Keratinocyte (primary cell): ENCODE results near the gene ANKRD17. TPM values are rescaled to one million over a fixed set of nuclear protein-coding genes. Genes with fewer than 3 reads are reported as not detected.

ENCODE experiments used
- DNase-seq: peaks from one replicate; pipeline ENCODE4 v3.0.0-alpha.2; 2011; ENCODE audit warnings: low read depth, missing footprints, low spot score
- FAIRE-seq: peaks from 2 replicates; lab custom pipeline; 2011; peaks lifted over from hg19 to GRCh38; lab: Jason Lieb, UNC
- H2AFZ ChIP-seq: 2 replicates; pipeline ENCODE4 v1.6.0; 2012; ENCODE audit warnings: low read length, control low read depth, inconsistent platforms; ENCODE audit not compliant: control insufficient read depth
- H3K27ac ChIP-seq: 2 replicates; pipeline ENCODE4 v1.5.1; 2011; ENCODE audit warnings: low read length; ENCODE audit not compliant: control insufficient read depth, insufficient read depth
- H3K27me3 ChIP-seq: 3 replicates; pipeline ENCODE4 v1.6.0; 2011; ENCODE audit warnings: low read length; ENCODE audit not compliant: control insufficient read depth, insufficient read depth; ENCODE audit errors: extremely low read depth
- H3K36me3 ChIP-seq, 2 experiments: 2 replicates in 1 of 2; 3 replicates in 1 of 2; pipeline ENCODE4 v1.5.1; 2011; ENCODE audit warnings: low read length in 2 of 2, mild to moderate bottlenecking in 1 of 2; ENCODE audit not compliant: control insufficient read depth in 2 of 2, insufficient read depth in 2 of 2; ENCODE audit errors: extremely low read depth in 1 of 2
- H3K4me1 ChIP-seq: 3 replicates; pipeline ENCODE4 v1.5.1; 2011; ENCODE audit warnings: low read length; ENCODE audit not compliant: control insufficient read depth, insufficient read depth; ENCODE audit errors: extremely low read depth
- H3K4me2 ChIP-seq: 3 replicates; pipeline ENCODE4 v1.6.0; 2011; ENCODE audit warnings: low read depth, low read length; ENCODE audit not compliant: control insufficient read depth, insufficient read depth; ENCODE audit errors: extremely low read depth
- H3K4me3 ChIP-seq, 3 experiments: fragments of 200-600 bp in 1 of 3; sonication (generic) in 1 of 3; 2 replicates in 2 of 3; 3 replicates in 1 of 3; pipeline ENCODE4 v1.5.1; 2011 to 2016; ENCODE audit warnings: low read length in 3 of 3, mild to moderate bottlenecking in 3 of 3, control low read depth in 2 of 3, inconsistent platforms in 1 of 3, low read depth in 1 of 3, mixed read lengths in 1 of 3, mixed run types in 1 of 3, moderate library complexity in 1 of 3; ENCODE audit not compliant: control insufficient read depth in 2 of 3, insufficient read depth in 2 of 3; ENCODE audit errors: extremely low read depth in 1 of 3
- H3K79me2 ChIP-seq: 2 replicates; pipeline ENCODE4 v1.6.0; 2012; ENCODE audit warnings: low read length; ENCODE audit not compliant: control insufficient read depth, insufficient read depth
- H3K9ac ChIP-seq: 3 replicates; pipeline ENCODE4 v1.6.0; 2011; ENCODE audit warnings: low read length; ENCODE audit not compliant: control insufficient read depth, insufficient read depth; ENCODE audit errors: extremely low read depth
- H3K9me1 ChIP-seq: 3 replicates; pipeline ENCODE4 v1.6.0; 2011; ENCODE audit warnings: low read length; ENCODE audit not compliant: control insufficient read depth, insufficient read depth; ENCODE audit errors: extremely low read depth
- H3K9me3 ChIP-seq: 2 replicates; pipeline ENCODE4 v1.5.1; 2012; ENCODE audit warnings: low read depth, low read length; ENCODE audit not compliant: control insufficient read depth
- H4K20me1 ChIP-seq: 3 replicates; pipeline ENCODE4 v1.6.0; 2011; ENCODE audit warnings: low read length; ENCODE audit not compliant: control insufficient read depth, insufficient read depth; ENCODE audit errors: extremely low read depth
- EZH2 ChIP-seq: IDR thresholded peaks from one replicate; pipeline ENCODE4 v1.6.1; 2012; ENCODE audit warnings: inconsistent platforms, mild to moderate bottlenecking, low read length, moderate library complexity
- dilution Hi-C: fragments of 300-500 bp; cut with MboI; formaldehyde crosslinking; loops from one replicate; pipeline ENCODE4 v1.7.0; 2020; ENCODE audit warnings: low sequenced_read_pairs; ENCODE audit not compliant: extremely low pct_ligation_motif_present
- polyA plus RNA-seq, 5 experiments: library from polyadenylated mRNA; depleted of rRNA in 3 of 5; stranded (reverse) in 3 of 5; stranded (forward) in 1 of 5; unstranded in 1 of 5; fragments of >200 nt; gene quantifications; 1 replicate in 1 of 5; 2 replicates in 3 of 5; 3 replicates in 1 of 5; pipeline versions ENCODE4 v1.2.1 to v1.2.3, GENCODE V29; 2011 to 2012; ENCODE audit warnings: missing spikeins in 2 of 5, low read depth in 1 of 5, low replicate concordance in 1 of 5
- TF ChIP-seq, protein P1 (sequence below), 3 experiments: IDR thresholded peaks in 1 of 3; conservative IDR thresholded peaks in 1 of 3; optimal IDR thresholded peaks in 1 of 3; 2 replicates in 2 of 3; 3 replicates in 1 of 3; pipeline versions ENCODE3 to v1.5.1; 2011; ENCODE audit warnings: low read length in 3 of 3, mild to moderate bottlenecking in 3 of 3, moderate library complexity in 2 of 3, control low read depth in 1 of 3, inconsistent platforms in 1 of 3; ENCODE audit not compliant: insufficient read depth in 2 of 3; ENCODE audit errors: extremely low read depth in 1 of 3

The ANKRD17 gene
- polyA plus RNA-seq, 1 donor (not counting 4 experiments of a cell fraction or from before 2014, with no cell fraction given): 51.5 TPM

DNA sequence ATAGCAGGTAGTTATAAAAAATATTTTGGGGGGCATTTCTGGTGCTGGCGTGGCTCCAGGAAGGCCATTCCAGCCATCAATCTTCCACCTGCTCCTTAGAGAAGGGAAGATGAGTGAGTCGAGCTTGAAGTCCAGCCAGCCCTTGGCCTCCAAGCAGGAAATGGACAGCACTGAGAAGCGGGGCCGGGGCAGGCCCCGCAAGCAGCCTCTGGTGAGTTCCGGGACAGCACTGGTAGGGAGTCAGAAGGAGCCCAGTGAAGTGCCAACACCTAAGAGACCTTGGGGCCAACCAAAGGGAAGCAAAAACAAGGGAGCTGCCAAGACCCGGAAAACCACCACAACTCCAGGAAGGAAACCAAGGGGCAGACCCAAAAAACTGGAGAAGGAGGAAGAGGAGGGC lies 159.9 kb downstream of the ANKRD17 start:
- no peaks in the 10 kb centered on the region for H4K20me1 ChIP-seq
- H3K4me1 ChIP-seq: no peaks in the 10 kb centered on the region
- no peak overlapping the region for H3K27ac ChIP-seq
- H3K9me3 ChIP-seq: no peaks in the 10 kb centered on the region
- no peak overlapping the region for H3K9ac ChIP-seq
- dilution Hi-C loops: no loop called here
- H3K4me2 ChIP-seq: no peak overlapping the region
- H2AFZ ChIP-seq: no peak overlapping the region
- FAIRE-seq (no peak), DNase-seq (no peak)
- no peaks in the 10 kb centered on the region for H3K9me1 ChIP-seq
- no peak overlapping the region for H3K4me3 ChIP-seq
- H3K36me3 ChIP-seq: peaks cover 8 to 12% of the 10 kb centered on the region in 2 experiments
- no peaks in the 10 kb centered on the region for H3K79me2 ChIP-seq
- no peaks in the 10 kb centered on the region for H3K27me3 ChIP-seq
- TF ChIP-seq, protein P1, sequence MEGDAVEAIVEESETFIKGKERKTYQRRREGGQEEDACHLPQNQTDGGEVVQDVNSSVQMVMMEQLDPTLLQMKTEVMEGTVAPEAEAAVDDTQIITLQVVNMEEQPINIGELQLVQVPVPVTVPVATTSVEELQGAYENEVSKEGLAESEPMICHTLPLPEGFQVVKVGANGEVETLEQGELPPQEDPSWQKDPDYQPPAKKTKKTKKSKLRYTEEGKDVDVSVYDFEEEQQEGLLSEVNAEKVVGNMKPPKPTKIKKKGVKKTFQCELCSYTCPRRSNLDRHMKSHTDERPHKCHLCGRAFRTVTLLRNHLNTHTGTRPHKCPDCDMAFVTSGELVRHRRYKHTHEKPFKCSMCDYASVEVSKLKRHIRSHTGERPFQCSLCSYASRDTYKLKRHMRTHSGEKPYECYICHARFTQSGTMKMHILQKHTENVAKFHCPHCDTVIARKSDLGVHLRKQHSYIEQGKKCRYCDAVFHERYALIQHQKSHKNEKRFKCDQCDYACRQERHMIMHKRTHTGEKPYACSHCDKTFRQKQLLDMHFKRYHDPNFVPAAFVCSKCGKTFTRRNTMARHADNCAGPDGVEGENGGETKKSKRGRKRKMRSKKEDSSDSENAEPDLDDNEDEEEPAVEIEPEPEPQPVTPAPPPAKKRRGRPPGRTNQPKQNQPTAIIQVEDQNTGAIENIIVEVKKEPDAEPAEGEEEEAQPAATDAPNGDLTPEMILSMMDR (optimal IDR thresholded peaks at IDR 0.05 in 1 of 3, IDR thresholded peaks at IDR 0.05 in 1 of 3, conservative IDR thresholded peaks at IDR 0.05 in 1 of 3; ENCODE audit: extremely low read depth in 1 of 3, insufficient read depth in 2 of 3, low read length in 3 of 3): no peak
- no peak for TF ChIP-seq EZH2

DNA sequence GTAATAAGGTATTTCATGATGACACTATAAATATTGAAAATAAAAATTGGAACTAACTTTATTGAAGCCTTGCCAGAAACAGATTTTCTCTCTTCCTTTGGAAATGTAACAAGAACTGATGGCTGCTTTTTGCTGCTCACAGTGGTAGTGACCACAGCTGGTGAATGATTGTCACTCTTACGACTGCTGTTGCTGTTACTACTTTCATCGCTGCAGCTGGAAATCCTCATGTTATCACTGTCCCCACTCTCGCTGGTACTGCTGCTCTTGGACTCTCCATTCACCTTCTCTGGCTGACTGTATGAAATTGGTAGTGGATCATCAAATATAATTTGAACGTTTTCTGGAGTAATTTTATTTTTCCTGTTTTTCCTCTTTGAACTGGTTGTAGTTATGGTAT lies 160.6 kb downstream of the ANKRD17 start:
- H3K36me3 ChIP-seq: peaks cover 8 to 12% of the 10 kb centered on the region in 2 experiments
- no peaks in the 10 kb centered on the region for H3K4me1 ChIP-seq
- dilution Hi-C loops: no loop called here
- no peak for DNase-seq
- no peak overlapping the region for H3K27ac ChIP-seq
- no peak for TF ChIP-seq EZH2
- TF ChIP-seq, protein P1 (optimal IDR thresholded peaks at IDR 0.05 in 1 of 3, IDR thresholded peaks at IDR 0.05 in 1 of 3, conservative IDR thresholded peaks at IDR 0.05 in 1 of 3; ENCODE audit: extremely low read depth in 1 of 3, insufficient read depth in 2 of 3, low read length in 3 of 3): no peak
- no peaks in the 10 kb centered on the region for H4K20me1 ChIP-seq
- H3K4me2 ChIP-seq: no peak overlapping the region
- no peak overlapping the region for H3K9ac ChIP-seq
- no peak for FAIRE-seq
- no peaks in the 10 kb centered on the region for H3K79me2 ChIP-seq
- no peaks in the 10 kb centered on the region for H3K9me3 ChIP-seq
- no peak overlapping the region for H2AFZ ChIP-seq
- H3K27me3 ChIP-seq: no peaks in the 10 kb centered on the region
- H3K4me3 ChIP-seq: no peak overlapping the region
- no peaks in the 10 kb centered on the region for H3K9me1 ChIP-seq
